Thyroid gland (tissue), 4 donors: ENCODE results near the gene TRIL.

Experiments
- CTCF ChIP-seq, 6 experiments: fragments of 200-600 bp in 3 of 6; fragments of 450-650 bp in 3 of 6; sonication (generic) in 3 of 6; IDR thresholded peaks; one replicate each; pipeline ENCODE4 v1.5.1; 2016 to 2019; ENCODE audit warnings: antibody characterized with exemption in 6 of 6, mild to moderate bottlenecking in 2 of 6, inconsistent platforms in 1 of 6, moderate library complexity in 1 of 6
- POLR2A ChIP-seq, 2 donors: fragments of 450-650 bp; IDR thresholded peaks; one replicate each; pipeline ENCODE4 v1.6.1; 2017; ENCODE audit warnings: antibody characterized with exemption in 2 of 2, mild to moderate bottlenecking in 2 of 2, moderate library complexity in 1 of 2

GRCh38 chr7:28999895-29000716 is 42.0 kb upstream of the TRIL start:
- no peak for TF ChIP-seq CTCF (IDR thresholded peaks at IDR 0.05)
- TF ChIP-seq POLR2A (IDR thresholded peaks at IDR 0.05) = no peak
